ENCODE data around the gene NCR3LG1.

- TF ChIP-seq CTCF (IDR thresholded peaks at IDR 0.05) (no peak), POLR2A (IDR thresholded peaks at IDR 0.05) (no peak)
Observed at GRCh38 chr11:17418444-17419081, 67.0 kb downstream of the NCR3LG1 start.

All from uterus (tissue), 2 donors.